ENCODE data around the gene CEP112. TPM values are rescaled to one million over a fixed set of nuclear protein-coding genes. Genes with fewer than 3 reads are reported as not detected.

CEP112 gene
- total and polyA plus RNA-seq, 3 donors from 2014 or later: 50.2 to 107 (median 78.8) TPM

DNA sequence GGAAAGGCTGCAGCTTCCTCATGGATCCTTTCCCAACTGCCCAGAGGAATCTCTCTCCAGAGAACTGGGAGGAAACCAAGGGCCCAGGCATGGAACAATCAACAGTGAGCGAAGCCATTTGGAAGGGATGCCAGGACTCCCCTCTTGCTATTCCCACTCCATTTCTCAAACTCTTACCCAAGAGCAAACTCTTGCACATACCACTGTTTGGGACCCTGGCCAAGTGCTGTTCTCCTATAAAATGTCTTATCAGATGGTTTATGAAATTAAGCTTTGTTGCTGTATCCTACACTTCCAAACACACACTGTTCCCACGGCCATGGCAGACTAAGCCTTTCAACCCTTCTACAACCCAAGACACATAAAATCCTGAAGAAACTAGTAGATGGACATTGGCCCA, 582.2 kb downstream of the CEP112 start:
- no peak for DNase-seq
- no peaks in the 10 kb centered on the region for H3K36me3 ChIP-seq (ENCODE audit: low read depth, missing control alignments)
- H3K4me3 ChIP-seq: no peak overlapping the region
- H3K27me3 ChIP-seq: no peaks in the 10 kb centered on the region
- 86 to 91% methylated on average over 2 of the region's 2 CpGs for WGBS, 2 donors
- no peaks in the 10 kb centered on the region for H3K9me3 ChIP-seq
- intact Hi-C loops (cut with DNase I; ENCODE audit: low total_unique reads): no loop called here
- TF ChIP-seq, protein P1, sequence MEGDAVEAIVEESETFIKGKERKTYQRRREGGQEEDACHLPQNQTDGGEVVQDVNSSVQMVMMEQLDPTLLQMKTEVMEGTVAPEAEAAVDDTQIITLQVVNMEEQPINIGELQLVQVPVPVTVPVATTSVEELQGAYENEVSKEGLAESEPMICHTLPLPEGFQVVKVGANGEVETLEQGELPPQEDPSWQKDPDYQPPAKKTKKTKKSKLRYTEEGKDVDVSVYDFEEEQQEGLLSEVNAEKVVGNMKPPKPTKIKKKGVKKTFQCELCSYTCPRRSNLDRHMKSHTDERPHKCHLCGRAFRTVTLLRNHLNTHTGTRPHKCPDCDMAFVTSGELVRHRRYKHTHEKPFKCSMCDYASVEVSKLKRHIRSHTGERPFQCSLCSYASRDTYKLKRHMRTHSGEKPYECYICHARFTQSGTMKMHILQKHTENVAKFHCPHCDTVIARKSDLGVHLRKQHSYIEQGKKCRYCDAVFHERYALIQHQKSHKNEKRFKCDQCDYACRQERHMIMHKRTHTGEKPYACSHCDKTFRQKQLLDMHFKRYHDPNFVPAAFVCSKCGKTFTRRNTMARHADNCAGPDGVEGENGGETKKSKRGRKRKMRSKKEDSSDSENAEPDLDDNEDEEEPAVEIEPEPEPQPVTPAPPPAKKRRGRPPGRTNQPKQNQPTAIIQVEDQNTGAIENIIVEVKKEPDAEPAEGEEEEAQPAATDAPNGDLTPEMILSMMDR (IDR thresholded peaks at IDR 0.05): no peak
- TF ChIP-seq POLR2A (IDR thresholded peaks at IDR 0.05): no peak
- H3K4me1 ChIP-seq: no peaks in the 10 kb centered on the region
- no peak overlapping the region for H3K27ac ChIP-seq

DNA sequence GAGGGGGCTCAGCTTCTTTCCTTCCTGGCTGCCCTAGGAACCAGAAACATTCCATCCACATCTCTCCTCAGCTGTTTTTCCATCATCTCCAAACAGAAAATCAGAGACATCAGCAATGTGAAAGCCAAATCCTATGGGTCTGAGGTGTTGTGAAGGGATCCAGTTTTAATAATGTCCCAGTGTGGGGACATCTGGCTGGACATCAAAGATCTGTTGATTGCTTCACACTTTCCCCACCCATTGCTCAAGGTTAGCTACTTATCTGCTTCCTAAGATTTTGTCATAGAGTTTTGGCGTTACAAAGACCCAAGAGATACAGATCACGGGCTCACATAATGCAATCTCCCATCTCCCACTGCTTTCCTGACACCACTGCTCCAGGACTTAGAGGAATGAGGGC, 582.6 kb downstream of the CEP112 start:
- Histone ChIP-seq H3K27ac (no peak overlapping the region), H3K4me3 (no peak overlapping the region), H3K9me3 (no peaks in the 10 kb centered on the region), H3K27me3 (no peaks in the 10 kb centered on the region), H3K36me3 (ENCODE audit: low read depth, missing control alignments) (no peaks in the 10 kb centered on the region), H3K4me1 (no peaks in the 10 kb centered on the region)
- intact Hi-C loops (cut with DNase I; ENCODE audit: low total_unique reads): no loop called here
- no peak for TF ChIP-seq POLR2A (IDR thresholded peaks at IDR 0.05)
- TF ChIP-seq, protein P1 (IDR thresholded peaks at IDR 0.05): no peak
- WGBS, 2 donors: 77 to 86% methylated on average over 2 of the region's 2 CpGs
- DNase-seq: no peak

DNA sequence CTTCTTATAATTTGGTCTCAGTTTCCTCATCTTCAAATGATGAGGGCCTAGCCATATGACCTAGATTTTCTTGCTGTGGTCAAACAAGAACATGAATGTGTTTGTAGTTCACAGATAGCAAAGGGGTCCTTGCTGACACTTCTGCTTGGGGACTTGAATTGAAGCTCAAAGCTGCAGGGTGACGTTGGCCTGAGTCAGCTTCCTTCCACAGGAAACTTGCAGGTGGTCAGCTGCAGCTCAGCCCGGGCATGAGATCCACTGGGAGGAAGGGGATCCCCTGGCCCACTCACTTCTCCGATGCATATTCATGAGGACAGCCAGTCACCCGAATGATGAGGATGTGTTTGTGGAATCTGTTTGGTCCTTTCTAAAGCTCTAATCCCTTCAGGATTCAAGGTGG, 587.9 kb downstream of the CEP112 start:
- H3K27me3 ChIP-seq: no peaks in the 10 kb centered on the region
- 65 to 74% methylated on average over 4 of the region's 4 CpGs for WGBS, 2 donors
- H3K4me1 ChIP-seq: peaks cover 9% of the 10 kb centered on the region
- H3K27ac ChIP-seq: no peak overlapping the region
- no peaks in the 10 kb centered on the region for H3K9me3 ChIP-seq
- TF ChIP-seq POLR2A (IDR thresholded peaks at IDR 0.05): no peak
- TF ChIP-seq, protein P1 (IDR thresholded peaks at IDR 0.05): no peak
- DNase-seq: no peak
- H3K36me3 ChIP-seq (ENCODE audit: low read depth, missing control alignments): no peaks in the 10 kb centered on the region
- no peak overlapping the region for H3K4me3 ChIP-seq
- intact Hi-C loops (cut with DNase I; ENCODE audit: low total_unique reads): no loop called here

DNA sequence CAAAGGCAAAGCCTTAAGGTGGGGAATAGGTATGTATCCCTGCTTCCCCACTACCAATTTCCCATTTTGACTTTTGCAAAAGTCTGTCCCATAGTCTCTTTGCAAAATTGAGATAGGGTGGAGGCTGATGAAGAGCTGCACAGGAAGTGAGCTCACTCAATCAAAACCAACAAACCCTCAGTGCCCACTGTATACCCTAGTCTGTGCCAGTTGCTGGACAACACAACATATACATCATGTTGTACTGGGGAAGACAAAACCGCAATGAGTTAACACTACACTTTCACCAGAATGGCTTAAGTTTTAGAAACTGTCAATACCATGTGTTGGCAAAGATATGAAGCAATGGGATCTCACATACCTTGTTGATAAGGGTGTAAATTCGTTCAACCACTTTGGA, 590.1 kb downstream of the CEP112 start:
- TF ChIP-seq, protein P1 (IDR thresholded peaks at IDR 0.05): no peak
- TF ChIP-seq POLR2A (IDR thresholded peaks at IDR 0.05): no peak
- Histone ChIP-seq H3K9me3 (no peaks in the 10 kb centered on the region), H3K36me3 (ENCODE audit: low read depth, missing control alignments) (no peaks in the 10 kb centered on the region), H3K27ac (no peak overlapping the region), H3K4me1 (peaks cover 9% of the 10 kb centered on the region), H3K4me3 (no peak overlapping the region), H3K27me3 (no peaks in the 10 kb centered on the region)
- 88 to 89% methylated on average over 2 of the region's 2 CpGs for WGBS, 2 donors
- intact Hi-C loops (cut with DNase I; ENCODE audit: low total_unique reads): no loop called here
- DNase-seq: no peak

DNA sequence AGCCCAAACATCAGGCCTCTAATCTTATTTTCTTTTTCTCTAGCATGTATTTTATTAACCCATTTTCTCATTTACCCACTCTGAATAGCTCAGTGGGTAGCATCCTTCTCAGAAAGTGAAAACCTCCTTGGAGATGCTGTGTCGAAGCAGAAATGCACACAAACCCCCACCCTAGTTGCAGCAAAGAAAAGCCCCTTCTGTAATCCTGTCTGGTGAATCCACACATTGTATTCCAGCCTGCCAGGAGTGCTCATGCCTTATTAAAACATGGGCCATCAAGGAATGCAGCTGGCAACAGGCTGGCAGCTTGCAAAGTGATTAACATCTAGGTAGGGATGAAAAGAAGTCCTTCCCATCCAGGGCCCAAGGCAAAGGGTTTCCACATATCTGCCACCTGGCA, 590.8 kb downstream of the CEP112 start:
- intact Hi-C loops (cut with DNase I; ENCODE audit: low total_unique reads): no loop called here
- DNase-seq: no peak
- H3K27ac ChIP-seq: no peak overlapping the region

More for the DNA sequence above, 590.8 kb downstream of the CEP112 start:
- WGBS, 2 donors: 88 to 89% methylated on average over 1 of the region's 1 CpG
- H3K27me3 ChIP-seq: no peaks in the 10 kb centered on the region
- TF ChIP-seq, protein P1 (IDR thresholded peaks at IDR 0.05): no peak
- no peak for TF ChIP-seq POLR2A (IDR thresholded peaks at IDR 0.05)
- H3K9me3 ChIP-seq: no peaks in the 10 kb centered on the region
- peaks cover 9% of the 10 kb centered on the region for H3K4me1 ChIP-seq
- H3K4me3 ChIP-seq: no peak overlapping the region
- no peaks in the 10 kb centered on the region for H3K36me3 ChIP-seq (ENCODE audit: low read depth, missing control alignments)

All from testis (tissue), 3 donors.